ENCODE data around the gene TMEM272.

The TMEM272 gene

DNA sequence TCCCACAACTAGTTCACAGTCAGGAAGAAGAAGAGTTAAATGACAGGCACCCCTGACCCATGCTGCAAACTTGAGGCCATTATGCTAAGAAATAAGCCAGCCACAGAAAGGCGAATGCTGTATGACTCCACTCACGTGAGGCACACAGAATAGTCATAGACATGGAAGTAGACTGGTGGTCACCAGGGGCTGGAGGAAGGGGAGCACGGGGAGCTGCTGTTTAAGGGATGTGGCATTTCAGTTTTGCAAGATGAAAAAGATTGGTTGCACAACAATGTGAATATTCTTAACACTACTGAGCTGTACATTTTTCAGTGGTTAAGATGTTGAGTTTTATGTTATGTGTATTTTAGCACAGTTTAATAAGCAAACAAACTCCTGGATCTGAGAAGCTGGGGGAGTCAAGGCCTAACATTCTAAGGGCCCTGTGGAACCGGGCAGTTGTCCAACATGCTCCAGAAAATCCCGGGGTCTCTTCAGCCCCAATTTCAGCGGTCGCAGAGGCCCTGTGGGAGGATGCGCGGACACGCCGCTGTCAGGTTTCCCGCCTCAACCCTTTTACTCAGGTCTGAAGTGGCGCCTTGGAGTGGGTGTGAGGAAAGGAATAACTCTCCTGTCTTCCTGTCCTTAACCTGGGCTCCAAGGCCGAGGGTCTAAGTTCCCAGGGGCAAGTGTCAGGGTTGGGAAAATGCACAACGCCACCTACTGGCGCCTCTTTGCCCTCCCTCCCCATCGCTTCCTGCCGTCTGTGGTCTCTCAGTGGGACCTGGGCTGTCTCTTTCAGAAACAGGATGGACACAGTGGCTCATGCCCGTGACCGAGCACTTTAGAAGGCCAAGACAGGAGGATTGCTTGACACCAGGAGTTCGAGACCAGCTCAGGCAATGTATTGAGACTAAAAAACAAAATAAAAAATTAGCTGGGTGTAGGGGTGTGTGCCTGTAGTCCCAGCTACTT lies 4.4 kb upstream of the TMEM272 start:
- DNase-seq (peak; percentile 63), ATAC-seq (no peak)

GRCh38 chr13:51848674-51849073 lies 3.7 kb upstream of the TMEM272 start:
- ATAC-seq (no peak), DNase-seq (no peak)

- DNase-seq (no peak), ATAC-seq (no peak)
Observed at GRCh38 chr13:51846756-51847155, 1.8 kb upstream of the TMEM272 start.

DNA sequence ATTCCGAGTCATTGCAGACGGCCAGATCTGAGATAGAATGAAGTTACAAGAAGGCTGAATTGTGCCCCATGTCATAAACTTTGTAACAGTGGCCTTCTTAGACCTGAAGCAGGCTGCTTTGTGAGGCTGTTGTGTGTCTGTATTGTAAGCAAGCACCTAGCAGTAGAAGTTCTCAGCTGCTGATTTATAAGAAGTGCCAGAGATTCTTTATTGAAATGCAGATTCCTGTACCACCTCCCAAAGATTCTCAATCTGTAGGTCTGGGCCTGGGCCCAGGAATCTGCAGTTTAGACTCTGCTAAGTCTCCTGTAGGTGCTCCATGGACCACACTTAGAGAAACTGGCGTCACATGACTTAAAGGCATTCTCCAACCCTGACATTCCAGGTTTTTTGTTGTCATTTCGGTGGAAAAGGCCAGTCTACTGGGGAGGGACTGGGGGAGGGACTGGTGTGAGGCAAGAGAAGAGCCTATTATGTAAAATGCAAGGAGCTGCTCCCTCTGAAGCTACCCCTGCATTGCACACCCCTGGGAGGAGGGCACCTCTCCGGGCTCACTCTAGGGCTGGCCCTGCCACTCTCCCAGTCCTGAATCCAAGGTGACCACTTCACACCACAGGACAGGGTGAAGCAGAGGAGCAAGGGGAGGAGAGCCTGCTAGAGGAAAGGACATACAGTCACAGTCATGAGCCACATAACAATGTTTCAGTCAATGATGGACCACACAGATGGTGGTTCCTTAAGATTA lies 769 bp upstream of the TMEM272 start:
- DNase-seq = no peak
- no peak for ATAC-seq

- no peak for DNase-seq
- ATAC-seq = no peak
Observed at GRCh38 chr13:51843529-51843928, 1.4 kb downstream of the TMEM272 start.

- DNase-seq (no peak), ATAC-seq (no peak)
Observed at GRCh38 chr13:51841732-51842131, 3.2 kb downstream of the TMEM272 start.

DNA sequence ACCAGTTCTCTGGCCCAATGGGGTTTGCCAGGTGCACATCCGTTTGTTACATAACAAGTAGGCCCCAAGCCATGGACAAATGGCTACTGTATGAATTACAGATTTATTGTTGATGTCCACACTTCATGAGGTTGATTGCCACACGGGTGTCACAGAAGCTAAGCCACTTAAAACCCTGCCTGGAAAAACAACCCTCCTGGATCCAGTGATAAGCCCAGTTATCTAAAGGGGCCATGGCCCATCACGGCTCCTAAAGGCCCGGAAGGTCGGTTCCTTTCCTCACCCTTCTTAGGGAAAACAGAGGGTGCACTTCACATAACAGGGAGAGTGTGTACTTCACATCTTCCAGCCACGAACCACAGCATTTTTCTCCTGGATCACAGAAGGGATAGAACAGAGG lies 4.1 kb downstream of the TMEM272 start:
- ATAC-seq (no peak), DNase-seq (no peak)

DNA sequence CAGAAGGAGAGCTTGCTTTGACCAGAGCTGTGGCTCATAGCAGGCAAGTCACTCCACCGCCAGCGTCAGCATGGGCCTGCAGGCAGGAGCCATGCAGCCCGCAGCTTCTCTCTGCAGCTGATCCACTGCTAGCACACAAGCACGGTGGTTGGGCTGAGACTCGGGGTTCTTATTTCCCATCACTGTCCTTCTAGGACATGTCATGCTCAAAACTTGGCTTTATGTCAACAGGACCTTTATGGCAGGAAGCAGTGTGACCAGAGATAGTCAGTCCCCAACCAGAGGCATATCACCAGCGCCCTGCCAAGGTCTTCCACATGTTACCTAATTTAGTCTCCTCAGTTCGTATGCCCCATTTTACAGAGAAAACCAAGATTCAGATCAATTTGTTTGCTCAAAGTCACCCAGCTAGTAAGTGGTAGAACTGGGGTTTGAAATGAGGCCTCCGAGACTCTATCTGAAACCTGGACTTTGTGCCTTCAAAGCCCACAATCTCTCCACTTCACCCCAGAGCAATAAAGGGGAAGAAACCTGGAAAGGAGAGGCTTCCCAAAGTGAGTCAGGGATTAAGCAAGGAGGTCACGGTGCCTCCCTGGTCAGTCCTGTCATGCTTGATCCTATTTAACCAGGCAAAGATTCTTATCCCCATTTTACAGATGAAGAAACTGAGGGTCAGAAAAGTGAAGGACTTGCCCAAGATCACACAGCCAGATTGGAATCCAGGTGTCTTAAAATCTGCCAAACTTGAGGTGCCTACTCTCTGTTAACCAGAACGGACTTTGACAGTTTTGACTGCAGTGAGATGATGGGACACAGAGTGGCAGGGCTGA lies 5.1 kb downstream of the TMEM272 start:
- ATAC-seq (no peak), DNase-seq (no peak)

DNA sequence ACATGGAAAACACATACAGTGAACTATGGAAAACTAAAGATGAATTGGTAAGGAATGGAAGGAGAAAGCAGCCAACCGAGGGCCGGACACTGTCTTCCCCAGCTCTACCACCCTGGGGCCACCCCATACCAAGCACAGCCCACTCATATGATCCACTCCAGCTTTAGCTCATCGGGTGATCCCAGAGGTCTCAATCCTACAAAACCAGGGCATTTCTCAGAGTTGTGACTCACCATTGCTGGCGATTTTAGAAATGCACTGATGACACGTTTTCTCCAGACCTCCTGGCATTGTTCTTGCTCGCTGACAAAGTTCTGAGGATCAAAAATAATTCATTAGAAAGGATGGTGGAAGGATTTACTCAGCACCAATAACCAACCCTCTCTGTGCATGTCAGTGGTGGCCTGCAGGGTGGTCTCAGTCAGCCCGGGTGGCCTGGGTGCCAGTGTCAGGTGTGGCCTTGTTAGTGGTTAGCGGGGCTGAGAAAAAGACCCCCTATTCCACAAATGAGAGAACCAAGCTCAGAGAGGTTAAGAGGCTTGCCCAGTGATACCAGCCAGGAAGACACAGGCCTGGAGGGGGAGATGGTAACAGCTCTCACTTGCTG lies 6.6 kb downstream of the TMEM272 start:
- DNase-seq (no peak), ATAC-seq (peak; percentile 91)

DNA sequence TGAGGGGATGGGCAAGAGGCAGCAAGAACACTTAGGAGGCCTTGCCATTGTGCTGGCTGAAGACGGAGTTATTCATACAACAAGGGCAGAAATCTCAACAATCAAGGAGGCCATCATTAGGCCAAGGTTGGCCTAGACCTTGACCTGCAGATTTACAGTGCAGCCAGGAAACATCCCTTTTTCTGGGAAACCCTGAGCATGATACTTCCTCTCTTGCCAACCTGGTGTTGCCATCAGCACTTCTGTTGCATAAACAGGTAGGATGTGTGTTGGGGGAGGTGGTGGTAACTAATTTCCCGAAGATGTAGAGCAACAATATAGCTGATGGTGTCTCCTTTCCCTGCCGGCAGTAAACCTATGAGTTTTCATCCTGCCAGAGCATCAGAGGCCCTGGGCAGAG lies 8.0 kb downstream of the TMEM272 start:
- no peak for ATAC-seq
- DNase-seq = no peak

DNA sequence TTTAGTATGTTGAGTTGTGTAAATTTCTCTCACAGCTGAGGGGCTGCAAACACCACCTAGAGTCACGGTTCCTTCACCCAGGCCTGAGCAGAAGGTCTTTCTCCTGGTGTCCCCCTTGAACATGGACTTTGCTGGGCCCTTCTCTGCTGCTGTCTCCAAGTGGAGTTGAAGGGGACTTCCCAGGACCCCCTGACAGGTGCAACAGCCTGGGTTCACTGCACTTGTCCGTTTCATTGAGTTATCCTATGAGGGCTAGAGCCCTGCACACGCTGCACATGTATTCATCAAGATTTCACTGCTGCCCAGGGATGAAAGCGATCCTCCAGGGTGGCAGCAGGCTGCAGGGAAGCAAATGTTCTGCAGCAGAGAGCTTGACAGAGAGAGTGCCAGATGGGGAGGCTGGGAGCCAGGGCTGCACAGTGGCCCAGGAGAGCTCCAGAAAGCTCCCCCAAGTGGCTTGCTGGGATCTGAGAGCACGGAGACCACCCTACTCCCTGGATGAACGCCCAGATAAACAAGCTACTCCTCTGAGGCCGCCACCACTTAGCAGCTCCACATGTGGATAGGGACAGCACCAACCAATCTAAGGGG lies 10.3 kb downstream of the TMEM272 start:
- DNase-seq (no peak), ATAC-seq (no peak)

DNA sequence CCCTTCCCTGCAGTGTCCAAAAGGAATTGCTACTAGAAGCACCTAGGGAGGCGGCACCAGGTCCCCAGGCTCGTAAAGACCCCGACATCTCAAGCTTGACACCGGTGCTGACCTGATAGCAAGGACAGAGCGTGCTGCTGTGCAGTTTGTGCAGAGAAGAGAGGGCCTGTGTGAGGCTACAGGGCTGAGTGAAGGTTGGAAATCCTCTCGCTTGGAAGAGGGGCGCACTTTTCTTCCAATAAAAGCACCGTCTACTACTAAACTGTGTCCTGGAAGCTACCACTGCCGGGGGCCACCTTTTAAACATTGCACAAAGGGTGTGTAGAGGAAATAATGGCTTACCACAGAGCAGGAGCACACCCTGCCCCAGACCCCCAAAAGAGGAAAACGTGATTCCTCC lies 11.0 kb downstream of the TMEM272 start:
- ATAC-seq (no peak), DNase-seq (no peak)

DNA sequence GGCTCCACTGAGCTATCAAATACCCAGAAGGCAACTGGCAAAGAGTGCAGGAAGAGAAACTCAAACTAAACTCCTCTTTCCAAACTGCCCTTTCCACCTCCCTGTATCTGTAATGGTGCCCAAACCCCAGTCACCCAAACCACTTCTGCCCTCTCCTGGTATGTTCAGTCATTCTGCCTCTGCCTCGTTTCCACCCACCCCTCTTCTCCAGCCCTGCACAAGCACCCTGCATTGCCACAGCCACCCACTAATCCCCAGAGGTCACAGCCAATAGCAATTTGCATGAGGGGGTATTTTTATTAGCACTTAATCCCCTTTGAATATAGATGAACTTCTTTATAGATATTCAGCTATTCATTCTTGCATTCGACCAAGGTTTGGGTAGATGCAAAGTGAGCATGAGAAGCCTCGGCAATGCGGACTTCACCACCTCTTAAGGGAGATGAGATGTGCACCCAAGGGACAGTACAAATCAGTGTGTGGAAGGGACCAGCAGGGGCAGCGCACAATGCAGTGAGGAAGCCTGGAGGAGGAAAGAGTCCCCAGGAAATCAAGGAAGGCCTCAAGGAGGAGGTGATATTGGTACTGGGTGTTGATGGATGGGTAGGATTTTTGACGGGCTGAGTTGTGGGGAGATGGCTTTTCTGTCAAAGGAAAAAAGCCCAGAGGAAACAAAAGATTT lies 12.4 kb downstream of the TMEM272 start:
- ATAC-seq (peak; percentile 96), DNase-seq (no peak)

DNA sequence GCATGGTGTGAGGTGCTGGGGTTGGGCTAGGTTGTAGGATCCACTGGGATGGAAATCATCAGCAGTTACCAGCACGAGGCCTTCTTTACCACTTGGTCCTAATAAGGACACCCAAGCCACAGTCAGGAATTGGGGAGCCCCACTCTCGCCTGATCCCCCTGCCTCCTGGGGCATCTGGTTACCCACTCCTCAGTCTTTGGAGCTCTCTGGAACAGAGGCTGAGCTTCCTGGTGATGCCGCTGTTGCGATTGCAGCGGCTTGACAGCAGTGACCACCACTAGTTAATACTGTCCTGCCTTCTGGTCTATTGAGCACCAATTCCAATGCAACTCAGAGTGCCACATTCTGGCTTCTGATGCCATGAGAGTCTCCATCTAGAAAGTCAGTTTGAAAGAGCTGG lies 13.5 kb downstream of the TMEM272 start:
- DNase-seq = no peak
- no peak for ATAC-seq

- DNase-seq (no peak), ATAC-seq (no peak)
Observed at GRCh38 chr13:51829568-51829899, 15.4 kb downstream of the TMEM272 start.

DNA sequence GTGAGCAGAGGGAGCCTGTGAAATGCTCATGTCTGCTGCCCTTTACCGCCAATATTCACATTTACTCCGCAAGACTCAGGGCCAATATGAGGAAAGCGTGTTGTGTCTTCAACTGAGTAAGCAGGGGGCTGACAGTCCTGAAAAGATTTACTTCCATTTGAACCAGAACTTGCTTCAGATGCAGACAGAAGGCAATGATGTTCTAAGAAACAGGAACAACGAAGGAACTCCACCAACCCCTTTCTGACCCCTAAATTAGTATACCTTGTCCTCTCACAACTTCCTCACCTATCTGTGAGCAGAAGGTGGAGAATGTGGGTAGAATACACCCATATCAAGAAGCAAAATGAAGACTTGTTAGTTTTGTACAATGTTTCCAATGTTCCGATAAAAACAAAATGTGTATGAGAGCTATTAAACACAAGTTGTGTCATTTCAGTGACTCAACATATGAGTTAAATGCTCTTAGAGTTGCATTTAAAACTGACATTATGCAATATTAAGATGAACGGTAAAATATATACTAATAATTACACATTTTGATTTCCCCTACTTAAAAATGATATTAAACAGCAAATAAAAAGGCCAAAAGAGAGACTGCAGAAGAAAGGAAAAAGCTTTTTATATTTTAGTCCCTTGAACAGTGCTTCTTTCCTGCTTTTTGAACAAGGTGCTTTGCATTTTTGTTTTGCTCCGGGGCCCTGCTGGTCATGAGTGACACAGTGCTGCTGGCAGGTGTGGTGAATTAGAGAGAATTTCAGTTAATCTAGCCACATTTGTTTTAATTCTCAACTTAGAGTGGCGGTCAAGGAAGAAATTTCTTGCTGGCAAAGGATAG lies 16.0 kb downstream of the TMEM272 start:
- DNase-seq (no peak), ATAC-seq (no peak)

- DNase-seq = no peak
- no peak for ATAC-seq
Observed at GRCh38 chr13:51827254-51827653, 17.7 kb downstream of the TMEM272 start.

DNA sequence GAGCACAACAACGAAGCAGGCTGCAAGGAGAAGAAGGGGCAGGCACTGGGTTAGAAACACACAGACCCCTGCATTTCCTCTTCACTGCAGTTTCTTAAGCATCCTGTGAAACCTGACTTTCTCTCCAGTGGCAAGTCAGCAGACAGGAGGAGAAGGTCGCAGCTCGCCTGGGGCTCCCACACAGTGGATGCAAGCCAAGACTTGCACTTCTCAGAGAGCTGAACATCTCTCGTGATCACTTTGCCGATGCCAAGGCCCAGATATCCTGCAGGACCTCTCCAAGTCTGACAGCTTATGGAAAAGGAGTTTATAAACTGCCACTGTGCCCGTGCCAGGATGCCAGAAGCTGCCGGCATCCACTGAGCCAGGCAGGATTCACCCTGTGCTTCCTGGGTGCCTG lies 18.4 kb downstream of the TMEM272 start:
- DNase-seq = no peak
- no peak for ATAC-seq

- ATAC-seq = peak; percentile 8
- DNase-seq = no peak
Observed at GRCh38 chr13:51825681-51826254, 19.2 kb downstream of the TMEM272 start.

DNA sequence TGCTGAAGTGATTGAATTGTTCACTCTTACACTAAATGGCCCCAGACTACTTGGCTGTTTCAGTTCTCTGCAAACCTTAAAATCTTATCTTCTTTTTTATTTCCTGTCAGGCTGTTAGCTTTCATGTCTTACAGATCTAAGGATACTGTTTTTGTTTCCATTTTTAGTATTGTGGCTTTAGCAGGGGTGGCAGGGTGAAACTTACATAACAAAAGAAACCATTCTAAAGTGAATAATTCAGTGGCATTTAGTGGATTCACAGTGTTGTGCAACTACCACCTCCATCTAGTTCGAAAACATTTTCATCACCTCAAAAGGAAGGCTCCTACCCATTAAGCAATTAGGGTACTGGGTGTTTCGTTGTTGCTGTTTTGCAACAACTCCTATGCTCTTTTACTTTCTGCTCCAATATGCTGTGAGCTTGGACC lies 19.8 kb downstream of the TMEM272 start:
- peak; percentile 32 for ATAC-seq
- no peak for DNase-seq
